Ecto neural progenitor cell (in vitro differentiated cells): ENCODE measurements around the gene NPC2.
A peak's percentile ranks its signal among the peaks of the same experiment; 100 is the strongest.

ENCODE experiments used
- DNase-seq: peaks from one replicate; pipeline ENCODE4 v3.0.0-alpha.2; 2018; ENCODE audit warnings: low spot score

Gene NPC2

GRCh38 chr14:74519316-74520074, 26.4 kb upstream of the NPC2 start:
- no peak for DNase-seq

GRCh38 chr14:74518221-74518620, 25.1 kb upstream of the NPC2 start:
- no peak for DNase-seq

GRCh38 chr14:74517731-74518130, 24.6 kb upstream of the NPC2 start:
- DNase-seq: no peak

- no peak for DNase-seq
These were observed 23.5 kb upstream of the NPC2 start for GRCh38 chr14:74516451-74517160.

GRCh38 chr14:74515891-74516412, 22.8 kb upstream of the NPC2 start:
- DNase-seq: no peak

GRCh38 chr14:74514471-74514941, 21.4 kb upstream of the NPC2 start:
- no peak for DNase-seq

GRCh38 chr14:74511966-74512830, 19.1 kb upstream of the NPC2 start:
- no peak for DNase-seq

GRCh38 chr14:74510959-74511409, 17.9 kb upstream of the NPC2 start:
- DNase-seq: no peak

- DNase-seq: no peak
These were observed 17.3 kb upstream of the NPC2 start for GRCh38 chr14:74510223-74510931.

GRCh38 chr14:74509587-74510222, 16.6 kb upstream of the NPC2 start:
- DNase-seq: peak; percentile 47

GRCh38 chr14:74508844-74509428, 15.8 kb upstream of the NPC2 start:
- peak; percentile 46 for DNase-seq

- DNase-seq: peak; percentile 72
These were observed 15.2 kb upstream of the NPC2 start for GRCh38 chr14:74508292-74508731.

- no peak for DNase-seq
These were observed 14.7 kb upstream of the NPC2 start for GRCh38 chr14:74507840-74508239.

- DNase-seq: no peak
These were observed 14.0 kb upstream of the NPC2 start for GRCh38 chr14:74507085-74507484.

GRCh38 chr14:74506411-74506851, 13.3 kb upstream of the NPC2 start:
- DNase-seq: no peak

- no peak for DNase-seq
These were observed 12.7 kb upstream of the NPC2 start for GRCh38 chr14:74505831-74506230.

- no peak for DNase-seq
These were observed 12.0 kb upstream of the NPC2 start for GRCh38 chr14:74504874-74505720.

GRCh38 chr14:74504412-74504811, 11.3 kb upstream of the NPC2 start:
- no peak for DNase-seq

- no peak for DNase-seq
These were observed 10.8 kb upstream of the NPC2 start for GRCh38 chr14:74503938-74504335.
